ENCODE data around the gene TRABD2A. TPM values are rescaled to one million over a fixed set of nuclear protein-coding genes. Genes with fewer than 3 reads are reported as not detected.

Gene TRABD2A
- total RNA-seq, 6 experiments from 2014 or later = 0.20 to 2.4 (median 0.43) TPM; not detected in 1

DNA sequence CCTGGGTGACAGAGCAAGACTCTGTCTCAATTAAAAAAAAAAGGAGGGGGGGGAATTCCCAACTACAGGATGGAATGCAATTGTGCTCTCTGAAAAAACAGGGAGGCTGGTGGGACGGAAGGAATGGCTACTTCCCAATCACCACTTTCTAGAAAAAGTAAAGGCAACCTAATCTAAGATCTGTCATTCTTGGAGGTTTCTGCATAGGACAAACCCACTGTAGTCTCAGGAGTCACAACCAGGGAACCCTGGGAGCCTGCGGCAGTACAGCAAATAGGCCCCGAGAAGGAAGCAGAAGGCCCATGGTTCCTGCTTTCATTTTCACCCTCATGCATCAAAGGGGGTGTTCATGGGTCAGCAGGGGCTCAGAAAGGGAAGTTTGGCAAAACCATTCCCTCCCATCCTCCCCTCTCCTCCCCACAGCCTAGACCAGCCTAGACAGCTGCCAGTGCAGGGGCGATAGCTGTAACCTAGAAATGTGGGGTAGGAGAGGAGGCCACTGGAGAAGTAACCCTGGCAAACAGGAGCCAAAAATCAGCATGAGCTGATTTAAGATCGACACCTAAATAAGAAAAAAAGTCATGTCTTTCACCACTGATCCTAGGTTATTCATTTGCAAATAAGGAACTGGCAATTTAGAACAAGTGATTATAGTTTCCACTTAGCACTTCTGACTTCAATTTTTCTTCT is 48.0 kb downstream of the TRABD2A start:
- ATAC-seq = peak; percentile 57 to 71 (median 67)
- Histone ChIP-seq H3K36me3 (no peaks in the 10 kb centered on the region), H3K27ac (no peak overlapping the region), H3K27me3 (no peaks in the 10 kb centered on the region), H3K9me3 (peaks cover 0 to 5% (median 0%) of the 10 kb centered on the region in 4 donors), H3K4me3 (no peak overlapping the region), H3K4me1 (peaks cover 0 to 7% (median 0%) of the 10 kb centered on the region in 4 donors)
- 73% methylated on average over 5 of the region's 5 CpGs for WGBS (ENCODE audit: insufficient coverage, low coverage, low lambda C conversion rate, missing lambda C conversion rate)
- TF ChIP-seq POLR2A (IDR thresholded peaks at IDR 0.05) = no peak
- TF ChIP-seq, protein P1, sequence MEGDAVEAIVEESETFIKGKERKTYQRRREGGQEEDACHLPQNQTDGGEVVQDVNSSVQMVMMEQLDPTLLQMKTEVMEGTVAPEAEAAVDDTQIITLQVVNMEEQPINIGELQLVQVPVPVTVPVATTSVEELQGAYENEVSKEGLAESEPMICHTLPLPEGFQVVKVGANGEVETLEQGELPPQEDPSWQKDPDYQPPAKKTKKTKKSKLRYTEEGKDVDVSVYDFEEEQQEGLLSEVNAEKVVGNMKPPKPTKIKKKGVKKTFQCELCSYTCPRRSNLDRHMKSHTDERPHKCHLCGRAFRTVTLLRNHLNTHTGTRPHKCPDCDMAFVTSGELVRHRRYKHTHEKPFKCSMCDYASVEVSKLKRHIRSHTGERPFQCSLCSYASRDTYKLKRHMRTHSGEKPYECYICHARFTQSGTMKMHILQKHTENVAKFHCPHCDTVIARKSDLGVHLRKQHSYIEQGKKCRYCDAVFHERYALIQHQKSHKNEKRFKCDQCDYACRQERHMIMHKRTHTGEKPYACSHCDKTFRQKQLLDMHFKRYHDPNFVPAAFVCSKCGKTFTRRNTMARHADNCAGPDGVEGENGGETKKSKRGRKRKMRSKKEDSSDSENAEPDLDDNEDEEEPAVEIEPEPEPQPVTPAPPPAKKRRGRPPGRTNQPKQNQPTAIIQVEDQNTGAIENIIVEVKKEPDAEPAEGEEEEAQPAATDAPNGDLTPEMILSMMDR (IDR thresholded peaks at IDR 0.05) = no peak
- DNase-seq = peak in 1 of 3 donors; percentile 32
- intact Hi-C loops (cut with DNase I) = no loop called here

DNA sequence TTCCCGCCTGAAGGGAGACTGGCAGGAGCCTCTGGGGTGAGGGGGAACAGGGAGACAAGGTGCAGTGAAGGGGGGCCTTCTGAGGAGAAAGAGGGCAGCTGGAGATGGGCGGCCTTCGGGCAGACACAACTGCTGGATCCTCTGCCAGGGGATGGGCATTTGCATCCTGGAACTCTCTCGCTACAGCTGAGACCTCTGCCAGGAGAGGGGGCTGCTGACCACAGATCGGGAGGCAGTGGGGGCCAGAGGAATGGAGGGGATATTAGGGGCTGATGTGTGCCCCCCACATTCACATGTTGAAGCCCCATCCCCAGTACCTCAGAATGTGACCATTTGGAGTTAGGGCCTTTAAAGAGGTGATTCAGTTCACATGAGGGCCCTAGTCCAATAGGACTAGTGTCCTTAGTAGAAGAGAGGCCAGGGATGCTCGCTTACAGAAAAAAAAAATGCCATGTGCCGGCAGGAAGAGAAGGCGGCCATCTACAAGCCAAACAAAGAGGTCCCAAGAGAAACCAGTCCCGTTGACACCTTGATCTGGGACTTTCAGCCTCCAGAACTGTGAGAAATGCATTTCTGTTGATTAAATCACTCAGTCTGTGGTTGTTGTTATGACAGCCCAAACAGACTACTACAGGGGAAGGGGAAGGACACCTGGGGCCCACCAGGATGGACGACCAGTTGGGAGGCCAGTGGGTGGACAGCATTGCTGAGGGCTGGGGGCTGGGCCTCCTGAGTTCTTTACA is 50.0 kb downstream of the TRABD2A start:
- no peak for ATAC-seq
- no peak for DNase-seq

DNA sequence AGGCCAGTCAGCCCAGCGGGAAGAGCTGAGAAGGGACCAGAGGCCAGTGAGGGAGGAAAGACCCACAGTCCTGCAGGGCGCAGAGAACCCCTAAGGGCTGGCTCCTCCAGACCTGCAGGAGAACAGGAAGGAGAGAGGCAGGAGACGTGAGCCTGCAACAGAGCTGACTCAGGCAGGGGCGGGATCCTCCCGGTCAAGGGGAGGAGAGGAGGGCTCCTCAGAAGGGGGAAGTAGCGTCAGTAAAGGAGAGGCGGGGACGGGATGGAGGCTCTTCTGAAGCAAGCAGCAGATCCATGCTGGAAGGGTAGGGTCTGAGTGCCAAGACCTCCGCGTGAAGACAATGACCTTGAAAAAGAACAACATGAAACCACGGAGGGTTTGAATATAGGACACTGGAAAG is 50.8 kb downstream of the TRABD2A start:
- Histone ChIP-seq H3K4me3 (no peak overlapping the region), H3K27ac (no peak overlapping the region), H3K36me3 (no peaks in the 10 kb centered on the region), H3K4me1 (peaks cover 0 to 7% (median 0%) of the 10 kb centered on the region in 4 donors), H3K27me3 (no peaks in the 10 kb centered on the region), H3K9me3 (no peaks in the 10 kb centered on the region)
- DNase-seq (peak in 2 of 3 donors; percentile 54 to 70), ATAC-seq (peak; percentile 45 to 66 (median 66))
- intact Hi-C loops (cut with DNase I) = no loop called here
- WGBS (ENCODE audit: insufficient coverage, low coverage, low lambda C conversion rate, missing lambda C conversion rate) = 74% methylated on average over 11 of the region's 11 CpGs
- no peak for TF ChIP-seq POLR2A (IDR thresholded peaks at IDR 0.05)
- TF ChIP-seq, protein P1 (IDR thresholded peaks at IDR 0.05) = no peak

More for the DNA sequence above, 50.0 kb downstream of the TRABD2A start:
- intact Hi-C loops (cut with DNase I) = no loop called here
- Histone ChIP-seq H3K9me3 (no peaks in the 10 kb centered on the region), H3K27me3 (no peaks in the 10 kb centered on the region), H3K4me1 (peaks cover 0 to 7% (median 0%) of the 10 kb centered on the region in 4 donors), H3K4me3 (no peak overlapping the region), H3K36me3 (no peaks in the 10 kb centered on the region), H3K27ac (no peak overlapping the region)
- WGBS (ENCODE audit: insufficient coverage, low coverage, low lambda C conversion rate, missing lambda C conversion rate) = 70% methylated on average over 5 of the region's 10 CpGs
- TF ChIP-seq, protein P1 (IDR thresholded peaks at IDR 0.05) = no peak
- TF ChIP-seq POLR2A (IDR thresholded peaks at IDR 0.05) = no peak

GRCh38 chr2:84829693-84830092 is 51.2 kb downstream of the TRABD2A start:
- no peak for TF ChIP-seq POLR2A (IDR thresholded peaks at IDR 0.05)
- TF ChIP-seq, protein P1 (IDR thresholded peaks at IDR 0.05) = no peak
- intact Hi-C loops (cut with DNase I) = no loop called here
- H3K36me3 ChIP-seq = no peaks in the 10 kb centered on the region
- peaks cover 0 to 7% (median 0%) of the 10 kb centered on the region in 4 donors for H3K4me1 ChIP-seq
- H3K4me3 ChIP-seq = no peak overlapping the region
- WGBS (ENCODE audit: insufficient coverage, low coverage, low lambda C conversion rate, missing lambda C conversion rate) = 94% methylated on average over 2 of the region's 2 CpGs
- DNase-seq (no peak), ATAC-seq (no peak)
- H3K9me3 ChIP-seq = no peaks in the 10 kb centered on the region
- H3K27me3 ChIP-seq = no peaks in the 10 kb centered on the region
- no peak overlapping the region for H3K27ac ChIP-seq
